ENCODE data around the gene TMEM186.
"Not testable (repeated sequence)": the region's sequence is repeated elsewhere in the genome, so short reads cannot be mapped to it uniquely, and the experiment has no call there.

The TMEM186 gene

DNA sequence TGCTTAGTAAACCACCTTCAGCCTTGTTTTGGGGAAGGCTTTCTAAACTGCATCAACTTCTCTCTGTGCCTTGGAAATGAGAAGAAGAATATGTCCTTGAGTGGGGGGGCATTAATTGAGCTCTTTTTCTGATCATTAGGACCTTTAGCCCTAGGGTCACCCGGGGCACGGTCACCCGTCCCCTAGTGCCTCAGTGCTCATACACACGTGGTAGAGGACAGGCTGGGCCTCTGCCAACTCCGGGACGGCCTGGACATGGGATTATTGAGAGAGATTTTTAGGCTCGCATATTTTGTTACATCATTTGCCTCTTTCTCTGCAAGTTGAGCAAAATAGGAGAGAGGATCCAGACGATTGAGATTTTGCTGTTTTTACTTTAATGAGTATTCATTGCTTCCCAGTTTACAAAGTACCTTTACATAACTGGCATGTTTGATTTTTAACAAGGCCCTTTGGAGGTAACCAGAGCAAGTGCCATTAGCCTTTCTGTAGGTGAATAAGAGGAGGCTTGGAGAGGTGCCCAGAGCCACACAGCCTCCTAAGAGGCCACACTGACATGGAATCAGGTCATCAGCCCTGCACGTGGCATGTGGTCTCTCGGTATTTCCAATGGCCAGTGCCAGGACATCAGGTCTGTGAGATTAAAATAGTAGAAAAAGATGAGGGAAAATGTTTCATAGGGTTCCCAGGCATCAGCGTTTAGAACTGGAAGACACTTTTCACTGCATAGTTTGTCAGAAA lies 11.3 kb upstream of the TMEM186 start:
- DNase-seq, result no peak

- DNase-seq, result no peak
Observed at GRCh38 chr16:8808009-8808408, 10.6 kb upstream of the TMEM186 start.

DNA sequence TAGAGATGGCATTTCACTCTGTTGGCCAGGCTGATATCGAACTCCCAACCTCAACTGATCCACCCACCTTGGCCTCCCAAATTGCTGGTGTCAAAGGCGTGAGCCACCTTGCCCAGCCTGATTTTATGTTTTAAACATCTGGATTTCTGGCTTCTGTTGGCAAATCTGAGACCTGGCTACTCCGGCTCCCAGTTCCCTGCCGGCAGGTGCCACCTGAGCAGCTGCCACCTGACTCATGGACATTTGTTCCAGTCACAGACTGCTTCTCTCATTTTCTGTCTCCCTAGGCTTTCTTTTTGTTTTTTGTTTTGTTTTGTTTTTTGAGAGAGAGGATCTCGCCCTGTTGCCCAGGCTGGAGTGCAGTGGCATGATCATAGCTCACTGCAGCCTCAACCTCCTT lies 9.8 kb upstream of the TMEM186 start:
- no peak for DNase-seq

DNA sequence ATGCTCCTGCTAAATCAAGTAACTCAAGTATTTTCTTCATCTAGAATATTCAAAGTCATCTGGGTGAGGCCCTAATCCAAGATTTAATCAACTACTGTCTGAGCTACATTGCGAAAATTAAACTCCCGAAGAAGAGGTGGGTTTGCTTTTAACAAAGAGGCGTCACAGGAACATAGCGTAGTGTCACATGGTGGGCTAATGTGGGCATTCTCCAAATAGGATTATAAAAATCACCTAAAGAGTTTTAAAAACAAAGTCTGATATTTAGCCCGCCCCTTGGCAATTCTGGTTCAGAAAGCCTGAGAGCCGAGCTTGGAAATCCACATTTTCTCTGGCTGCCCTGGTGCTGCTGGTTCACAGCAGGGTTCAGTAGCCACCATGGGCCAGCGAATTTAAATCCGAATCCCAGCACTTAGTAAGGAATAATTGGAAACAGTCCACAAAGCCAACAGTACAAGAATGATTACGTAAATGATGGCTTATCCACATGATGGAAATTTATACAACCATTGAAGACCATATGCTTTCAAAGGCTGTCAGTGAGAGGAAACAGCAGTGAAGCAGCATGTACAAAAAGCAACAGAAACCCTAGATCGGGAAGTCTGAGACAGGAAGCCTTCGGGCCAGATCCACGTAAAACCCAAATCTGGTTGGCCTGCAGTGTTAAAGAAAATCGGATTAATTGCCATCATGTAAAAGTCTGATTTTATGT lies 9.0 kb upstream of the TMEM186 start:
- no peak for DNase-seq

- DNase-seq, result no peak
Observed at GRCh38 chr16:8804313-8804712, 6.9 kb upstream of the TMEM186 start.

- not testable (repeated sequence) for DNase-seq
Observed at GRCh38 chr16:8803733-8804132, 6.3 kb upstream of the TMEM186 start.

- DNase-seq, result no peak
Observed at GRCh38 chr16:8801701-8802100, 4.3 kb upstream of the TMEM186 start.

GRCh38 chr16:8798535-8799157 lies 1.2 kb upstream of the TMEM186 start:
- no peak for DNase-seq

GRCh38 chr16:8798174-8798527 lies 712 bp upstream of the TMEM186 start:
- DNase-seq, result no peak

GRCh38 chr16:8796469-8797363 lies 723 bp downstream of the TMEM186 start:
- no peak for DNase-seq

GRCh38 chr16:8795818-8796217 lies 1.6 kb downstream of the TMEM186 start:
- DNase-seq, result no peak

DNA sequence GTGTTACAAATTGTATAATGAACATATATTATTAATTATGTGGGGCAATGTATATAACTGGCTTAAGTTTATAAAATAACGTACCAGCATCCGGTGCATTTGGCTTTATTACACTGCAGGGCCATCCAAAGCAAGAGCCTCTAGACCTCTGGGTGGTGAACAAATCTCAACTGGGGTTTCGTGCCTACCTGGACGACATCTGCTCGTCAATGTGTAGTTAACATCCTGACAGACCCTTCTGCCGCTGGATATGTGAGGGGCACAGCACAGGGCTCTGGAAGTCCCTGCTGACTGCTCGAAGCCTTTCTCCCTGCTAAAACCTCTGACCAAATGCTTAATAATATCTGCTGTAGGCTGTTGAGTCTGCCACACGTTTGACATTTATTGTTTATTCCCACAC lies 2.3 kb downstream of the TMEM186 start:
- no peak for DNase-seq

- DNase-seq, result no peak
Observed at GRCh38 chr16:8788578-8789172, 8.8 kb downstream of the TMEM186 start.

DNA sequence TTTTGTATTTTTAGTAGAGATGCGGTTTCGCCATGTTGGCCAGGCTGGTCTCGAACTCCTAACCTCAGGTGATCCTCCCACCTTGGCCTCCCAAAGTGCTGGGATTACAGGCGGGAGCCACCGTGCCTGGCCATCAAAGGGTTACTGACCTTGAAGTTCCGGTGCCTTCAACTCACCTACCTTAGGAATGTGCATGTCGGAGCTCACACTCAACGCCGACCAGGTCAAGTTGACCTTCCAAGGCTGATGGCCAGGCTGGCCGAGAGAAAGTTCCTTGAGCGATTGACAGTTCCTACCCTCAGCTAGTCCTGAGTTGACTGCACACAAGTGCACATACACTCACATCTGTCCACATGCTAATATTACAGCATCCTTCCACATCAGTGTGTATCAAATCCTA lies 11.1 kb downstream of the TMEM186 start:
- DNase-seq, result not testable (repeated sequence)

- DNase-seq, result no peak
Observed at GRCh38 chr16:8785408-8785807, 12.0 kb downstream of the TMEM186 start.

DNA sequence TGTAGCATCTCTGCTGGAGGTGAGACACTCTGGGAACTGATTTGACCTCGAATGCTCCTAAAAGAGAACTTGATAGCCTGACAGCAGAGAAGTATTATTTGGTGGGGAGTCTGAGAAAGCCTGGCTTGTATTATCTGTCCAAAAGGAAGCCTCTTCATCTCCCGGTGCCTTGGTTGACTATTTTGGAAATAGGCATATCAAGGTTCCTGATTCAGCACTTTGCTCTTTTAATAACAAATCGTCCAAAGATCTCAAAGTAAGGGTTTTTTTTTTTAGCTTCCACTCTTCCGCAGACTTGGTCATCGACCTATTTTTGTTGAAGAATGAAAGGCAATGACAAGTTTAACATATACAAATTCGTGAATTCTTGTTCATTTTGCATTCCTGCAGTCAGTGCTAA lies 14.8 kb downstream of the TMEM186 start:
- DNase-seq, result no peak

- no peak for DNase-seq
Observed at GRCh38 chr16:8781797-8782196, 15.6 kb downstream of the TMEM186 start.

DNA sequence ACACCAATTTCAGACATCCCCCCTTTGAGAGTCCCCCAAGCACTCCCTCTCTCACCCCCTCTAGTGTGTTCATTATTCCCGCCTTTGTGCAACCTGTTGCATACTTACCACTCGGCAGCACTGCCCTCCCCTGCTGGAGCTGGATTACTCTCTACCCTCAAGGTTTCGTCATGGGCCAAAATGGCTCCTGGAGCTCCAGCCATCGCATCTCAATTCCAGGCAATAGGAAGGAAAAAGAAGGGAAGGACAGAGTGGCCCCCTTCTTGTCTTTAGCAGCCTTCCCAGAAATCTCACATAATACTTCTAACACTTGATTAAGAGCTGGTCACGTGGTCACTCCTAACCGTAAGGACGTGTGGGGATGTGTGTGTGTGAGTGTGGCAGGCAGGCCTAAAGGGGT lies 20.2 kb downstream of the TMEM186 start:
- no peak for DNase-seq

DNA sequence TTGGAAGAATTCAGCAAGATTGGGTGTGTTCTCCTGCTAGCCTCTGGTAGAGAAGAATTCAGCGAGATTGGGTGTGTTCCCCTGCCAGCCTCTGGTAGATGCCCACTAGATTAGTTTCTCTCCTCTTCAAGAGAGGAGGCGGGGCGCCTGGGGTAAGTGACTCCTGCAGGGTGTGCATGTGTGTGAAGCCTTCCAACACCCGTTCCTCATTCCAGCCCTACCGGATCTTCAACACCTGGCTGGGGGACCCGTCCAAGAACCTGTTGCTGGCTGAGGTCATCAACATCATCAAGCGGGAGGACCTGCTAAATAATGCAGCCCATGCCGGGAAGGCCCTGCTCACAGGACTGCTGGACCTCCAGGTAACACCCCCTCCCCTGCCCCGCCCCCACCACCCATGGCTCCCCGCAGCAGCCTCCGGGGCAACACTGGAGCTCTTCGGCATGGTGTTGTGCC lies 21.3 kb downstream of the TMEM186 start:
- DNase-seq, result no peak

GRCh38 chr16:8775359-8775758 lies 22.1 kb downstream of the TMEM186 start:
- DNase-seq, result no peak

DNA sequence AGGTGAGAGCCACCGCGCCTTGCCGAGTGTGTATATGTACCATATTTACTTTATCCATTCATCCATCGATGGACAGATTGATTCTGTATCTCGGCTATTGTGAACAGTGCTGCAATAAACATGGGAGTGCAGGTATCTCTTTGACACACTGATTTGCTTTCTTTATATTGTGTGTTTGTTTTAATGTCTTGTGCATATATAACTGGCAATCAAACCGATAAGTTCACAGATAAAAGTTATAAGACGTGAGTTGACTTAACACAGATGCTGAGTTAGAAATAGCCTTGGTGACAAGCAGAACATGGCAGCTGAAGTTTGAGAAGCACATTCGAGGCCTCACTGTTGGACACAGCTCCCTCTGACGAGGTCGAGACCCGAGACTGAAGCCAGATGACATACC lies 23.2 kb downstream of the TMEM186 start:
- no peak for DNase-seq

GRCh38 chr16:8773537-8773936 lies 23.9 kb downstream of the TMEM186 start:
- DNase-seq, result no peak

GRCh38 chr16:8768692-8769091 lies 28.7 kb downstream of the TMEM186 start:
- DNase-seq, result no peak

Data from NCI-H2171 (cell line).